Measurements from ENCODE around the gene BMPER. TPM values are rescaled to one million over a fixed set of nuclear protein-coding genes. Genes with fewer than 3 reads are reported as not detected.

The BMPER gene
- total and polyA plus RNA-seq, 3 donors from 2014 or later, result 1.7 to 2.8 (median 2.4) TPM

DNA sequence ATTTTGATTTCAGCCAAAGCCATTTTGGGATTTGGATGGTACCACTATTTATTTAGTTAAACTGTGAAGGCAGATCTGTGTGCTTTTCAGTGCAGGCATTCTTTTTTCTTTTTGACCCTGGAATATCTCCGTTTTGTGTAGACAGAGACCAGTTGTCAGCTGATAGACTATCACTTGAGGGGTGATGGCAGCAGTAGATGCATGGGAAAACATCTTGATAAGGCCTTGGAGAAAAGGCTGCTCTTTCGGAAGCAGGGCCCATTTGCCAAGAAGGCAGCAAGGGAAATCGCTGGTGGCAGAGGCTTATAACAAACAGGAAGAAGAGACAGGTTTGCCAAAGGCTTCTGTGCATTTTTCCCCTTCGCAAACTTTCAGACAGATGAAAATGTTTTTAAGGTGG, 2.6 kb upstream of the BMPER start:
- Histone ChIP-seq H3K4me1 (no peaks in the 10 kb centered on the region), H3K27ac (no peak overlapping the region), H3K36me3 (ENCODE audit: low read depth, missing control alignments) (no peaks in the 10 kb centered on the region), H3K27me3 (no peaks in the 10 kb centered on the region), H3K9me3 (no peaks in the 10 kb centered on the region), H3K4me3 (no peak overlapping the region)
- DNase-seq, result no peak
- intact Hi-C loops (cut with DNase I; ENCODE audit: low total_unique reads), result no loop called here
- TF ChIP-seq, protein P1, sequence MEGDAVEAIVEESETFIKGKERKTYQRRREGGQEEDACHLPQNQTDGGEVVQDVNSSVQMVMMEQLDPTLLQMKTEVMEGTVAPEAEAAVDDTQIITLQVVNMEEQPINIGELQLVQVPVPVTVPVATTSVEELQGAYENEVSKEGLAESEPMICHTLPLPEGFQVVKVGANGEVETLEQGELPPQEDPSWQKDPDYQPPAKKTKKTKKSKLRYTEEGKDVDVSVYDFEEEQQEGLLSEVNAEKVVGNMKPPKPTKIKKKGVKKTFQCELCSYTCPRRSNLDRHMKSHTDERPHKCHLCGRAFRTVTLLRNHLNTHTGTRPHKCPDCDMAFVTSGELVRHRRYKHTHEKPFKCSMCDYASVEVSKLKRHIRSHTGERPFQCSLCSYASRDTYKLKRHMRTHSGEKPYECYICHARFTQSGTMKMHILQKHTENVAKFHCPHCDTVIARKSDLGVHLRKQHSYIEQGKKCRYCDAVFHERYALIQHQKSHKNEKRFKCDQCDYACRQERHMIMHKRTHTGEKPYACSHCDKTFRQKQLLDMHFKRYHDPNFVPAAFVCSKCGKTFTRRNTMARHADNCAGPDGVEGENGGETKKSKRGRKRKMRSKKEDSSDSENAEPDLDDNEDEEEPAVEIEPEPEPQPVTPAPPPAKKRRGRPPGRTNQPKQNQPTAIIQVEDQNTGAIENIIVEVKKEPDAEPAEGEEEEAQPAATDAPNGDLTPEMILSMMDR (IDR thresholded peaks at IDR 0.05), result no peak
- no peak for TF ChIP-seq POLR2A (IDR thresholded peaks at IDR 0.05)
- 72 to 86% methylated on average over 4 of the region's 4 CpGs for WGBS, 2 donors

GRCh38 chr7:33903791-33904680, 1.3 kb upstream of the BMPER start:
- intact Hi-C loops (cut with DNase I; ENCODE audit: low total_unique reads), result no loop called here
- TF ChIP-seq POLR2A (IDR thresholded peaks at IDR 0.05), result no peak
- TF ChIP-seq, protein P1 (IDR thresholded peaks at IDR 0.05), result no peak

DNA sequence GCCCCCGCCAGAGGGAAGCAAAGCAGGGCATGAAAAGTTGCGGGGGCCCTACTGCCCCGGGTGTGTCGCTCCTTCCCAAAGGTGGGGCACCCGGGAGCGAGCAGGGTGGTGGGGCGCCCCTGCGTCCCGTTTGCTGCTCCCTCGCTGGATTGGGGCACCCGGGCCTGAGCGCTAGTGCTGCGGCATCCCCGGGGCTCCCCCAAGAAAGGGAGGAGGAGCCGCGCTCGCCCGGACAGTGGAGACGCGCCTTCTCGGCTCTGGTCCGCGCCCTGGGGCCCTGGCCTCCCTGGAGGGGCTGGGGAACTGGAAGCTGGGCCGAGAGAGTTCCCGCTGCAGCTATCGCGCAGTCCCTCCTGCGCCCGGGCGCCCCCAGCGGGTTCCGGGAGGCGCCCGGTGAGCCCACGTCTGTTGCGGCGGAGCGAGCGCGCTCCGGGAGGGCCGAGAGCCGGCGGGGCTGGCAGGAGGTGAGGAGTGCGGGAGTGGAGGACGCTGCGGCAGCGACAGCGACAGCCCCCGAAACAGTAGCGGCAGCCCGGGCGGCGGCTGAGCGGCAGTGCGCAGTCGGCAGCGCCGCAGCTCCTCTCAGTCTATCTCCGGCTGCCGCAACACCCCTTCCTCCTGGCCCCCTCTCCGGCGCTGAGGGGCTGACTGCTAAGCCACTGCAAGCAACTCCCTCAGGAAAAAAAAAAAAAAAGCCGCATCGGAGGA, 504 bp upstream of the BMPER start:
- DNase-seq, result peak; percentile 26
- no peaks in the 10 kb centered on the region for H3K27me3 ChIP-seq
- H3K27ac ChIP-seq, result peak overlapping the region in 1 of 2 donors; percentile 47
- no peaks in the 10 kb centered on the region for H3K9me3 ChIP-seq
- no peaks in the 10 kb centered on the region for H3K4me1 ChIP-seq
- intact Hi-C loops (cut with DNase I; ENCODE audit: low total_unique reads), result no loop called here
- TF ChIP-seq POLR2A (IDR thresholded peaks at IDR 0.05), result no peak
- TF ChIP-seq, protein P1 (IDR thresholded peaks at IDR 0.05), result no peak
- 0% methylated on average over 18 to 55 of the region's 65 CpGs for WGBS, 2 donors
- no peaks in the 10 kb centered on the region for H3K36me3 ChIP-seq (ENCODE audit: low read depth, missing control alignments)
- peak overlapping the region; percentile 53 to 61 for H3K4me3 ChIP-seq

More at GRCh38 chr7:33903791-33904680, 1.3 kb upstream of the BMPER start:
- no peaks in the 10 kb centered on the region for H3K4me1 ChIP-seq
- no peaks in the 10 kb centered on the region for H3K27me3 ChIP-seq
- no peaks in the 10 kb centered on the region for H3K9me3 ChIP-seq
- H3K4me3 ChIP-seq, result peak overlapping the region; percentile 53 to 61
- peak overlapping the region in 1 of 2 donors; percentile 47 for H3K27ac ChIP-seq
- DNase-seq, result peak; percentile 34
- no peaks in the 10 kb centered on the region for H3K36me3 ChIP-seq (ENCODE audit: low read depth, missing control alignments)
- WGBS, 2 donors, result 5 to 9% methylated on average over 19 to 56 of the region's 56 CpGs

GRCh38 chr7:33906697-33907096, 1.4 kb downstream of the BMPER start:
- no peak for TF ChIP-seq POLR2A (IDR thresholded peaks at IDR 0.05)
- TF ChIP-seq, protein P1 (IDR thresholded peaks at IDR 0.05), result no peak
- Histone ChIP-seq H3K4me1 (no peaks in the 10 kb centered on the region), H3K9me3 (no peaks in the 10 kb centered on the region), H3K36me3 (ENCODE audit: low read depth, missing control alignments) (no peaks in the 10 kb centered on the region), H3K27me3 (no peaks in the 10 kb centered on the region), H3K27ac (no peak overlapping the region), H3K4me3 (no peak overlapping the region)
- intact Hi-C loops (cut with DNase I; ENCODE audit: low total_unique reads), result no loop called here
- no peak for DNase-seq

Measured in testis (tissue), 3 donors.